IPS-NIHi11 (cell line): ENCODE results near the gene ALG1.
"Not testable (repeated sequence)": the region's sequence is repeated elsewhere in the genome, so short reads cannot be mapped to it uniquely, and the experiment has no call there.

Experiments used
- DNase-seq: peaks from one replicate; pipeline ENCODE4 v3.0.0; 2012; ENCODE audit warnings: mixed read lengths, low spot score

ALG1 gene

DNA sequence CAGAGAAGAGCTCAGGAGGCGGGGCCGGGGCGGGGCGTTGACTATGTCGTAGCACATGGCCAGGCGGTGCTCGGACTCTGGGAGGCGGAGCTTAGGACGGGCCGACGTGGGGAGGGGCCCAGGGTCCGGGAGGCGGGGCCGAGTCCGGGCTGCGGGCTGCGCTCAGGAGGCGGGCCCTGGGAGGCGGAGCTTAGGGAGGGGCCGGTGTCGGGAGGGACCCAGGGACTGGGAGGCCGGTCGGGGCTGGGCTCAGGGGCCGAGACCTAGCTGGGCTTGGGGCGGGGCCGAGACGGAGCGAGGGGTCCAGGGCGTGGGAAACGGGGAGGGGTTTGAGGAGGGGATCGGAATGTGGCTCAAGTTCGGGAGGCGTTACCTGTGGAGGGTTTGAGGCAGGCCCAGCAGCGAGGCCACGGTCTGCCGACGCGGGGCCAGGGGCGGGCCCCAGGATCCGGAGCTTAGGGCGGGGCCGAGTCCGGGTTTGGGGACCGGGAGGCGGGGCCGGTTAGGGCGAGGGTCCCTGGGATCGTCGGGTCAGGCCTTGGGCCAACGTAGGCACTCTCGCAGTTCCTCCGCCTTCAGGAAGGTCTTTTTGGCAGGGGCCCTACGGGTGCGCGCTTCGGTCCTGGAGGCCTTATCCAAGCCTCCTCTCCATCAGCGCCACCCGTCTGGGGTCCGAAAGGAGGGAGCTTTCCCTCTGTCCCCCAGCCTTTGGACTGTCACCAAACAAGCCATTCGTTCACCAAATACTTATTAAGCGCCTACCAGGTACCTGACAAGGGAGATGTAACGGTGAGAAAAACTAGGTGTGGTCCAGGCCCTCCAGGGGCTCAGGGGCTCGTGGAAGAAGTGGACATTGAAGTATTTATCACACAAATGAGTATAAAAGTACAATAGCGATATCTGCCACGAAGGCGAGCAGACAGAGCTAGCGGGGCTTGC lies 26.8 kb downstream of the ALG1 start:
- peak; percentile 74 for DNase-seq

- DNase-seq: not testable (repeated sequence)
Measured at GRCh38 chr16:5099174-5099573, 27.5 kb downstream of the ALG1 start.

GRCh38 chr16:5103296-5104032 lies 31.8 kb downstream of the ALG1 start:
- DNase-seq: not testable (repeated sequence)

DNA sequence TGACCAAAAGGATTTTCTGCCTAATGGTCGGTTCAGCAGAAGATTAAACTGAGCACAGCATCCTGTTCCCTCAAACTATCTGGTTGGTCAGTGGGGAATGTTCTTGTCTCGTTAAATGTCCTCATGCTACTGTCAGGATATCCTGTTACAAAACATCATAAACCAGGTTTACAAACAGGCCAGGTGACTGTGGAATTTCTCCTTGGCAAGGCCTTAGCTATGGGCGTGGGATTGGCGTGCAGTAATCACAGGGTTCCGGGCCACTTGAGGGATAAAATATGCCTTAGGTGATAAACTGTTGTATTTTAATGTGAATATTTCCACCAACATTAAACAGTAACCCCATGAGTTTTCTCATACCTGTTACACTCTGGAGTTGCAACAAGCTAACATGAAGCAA lies 33.4 kb downstream of the ALG1 start:
- not testable (repeated sequence) for DNase-seq

- no peak for DNase-seq
Measured at GRCh38 chr16:5108505-5109158, 37.0 kb downstream of the ALG1 start.

- DNase-seq: not testable (repeated sequence)
Measured at GRCh38 chr16:5110933-5111332, 39.3 kb downstream of the ALG1 start.

DNA sequence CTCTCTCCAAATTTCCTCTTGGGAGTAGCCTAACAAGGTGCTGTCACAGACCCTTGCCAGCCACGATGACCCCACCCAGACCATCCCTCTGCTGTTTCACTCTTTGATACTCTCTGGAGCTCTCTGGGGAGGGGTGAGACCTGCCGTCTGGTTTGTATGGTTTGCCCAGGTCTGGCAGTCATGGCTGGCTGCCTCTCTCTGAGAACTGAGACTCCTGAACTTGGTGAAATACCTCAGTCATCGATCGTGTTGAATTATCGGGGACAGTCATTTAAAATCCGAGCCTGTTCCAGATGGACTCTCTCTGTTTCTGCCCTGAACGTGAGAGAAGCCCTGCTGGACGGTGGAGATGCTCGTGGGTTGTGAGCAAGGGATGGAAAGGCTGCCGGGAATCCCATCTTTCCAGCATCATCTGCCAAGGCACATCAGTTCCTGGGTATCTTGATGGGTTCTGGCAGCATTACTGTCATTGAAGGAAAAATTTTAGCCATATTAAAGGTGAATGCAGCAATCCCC lies 45.2 kb downstream of the ALG1 start:
- not testable (repeated sequence) for DNase-seq

GRCh38 chr16:5117300-5118087 lies 45.9 kb downstream of the ALG1 start:
- DNase-seq: not testable (repeated sequence)

- DNase-seq: not testable (repeated sequence)
Measured at GRCh38 chr16:5131467-5132004, 59.9 kb downstream of the ALG1 start.

DNA sequence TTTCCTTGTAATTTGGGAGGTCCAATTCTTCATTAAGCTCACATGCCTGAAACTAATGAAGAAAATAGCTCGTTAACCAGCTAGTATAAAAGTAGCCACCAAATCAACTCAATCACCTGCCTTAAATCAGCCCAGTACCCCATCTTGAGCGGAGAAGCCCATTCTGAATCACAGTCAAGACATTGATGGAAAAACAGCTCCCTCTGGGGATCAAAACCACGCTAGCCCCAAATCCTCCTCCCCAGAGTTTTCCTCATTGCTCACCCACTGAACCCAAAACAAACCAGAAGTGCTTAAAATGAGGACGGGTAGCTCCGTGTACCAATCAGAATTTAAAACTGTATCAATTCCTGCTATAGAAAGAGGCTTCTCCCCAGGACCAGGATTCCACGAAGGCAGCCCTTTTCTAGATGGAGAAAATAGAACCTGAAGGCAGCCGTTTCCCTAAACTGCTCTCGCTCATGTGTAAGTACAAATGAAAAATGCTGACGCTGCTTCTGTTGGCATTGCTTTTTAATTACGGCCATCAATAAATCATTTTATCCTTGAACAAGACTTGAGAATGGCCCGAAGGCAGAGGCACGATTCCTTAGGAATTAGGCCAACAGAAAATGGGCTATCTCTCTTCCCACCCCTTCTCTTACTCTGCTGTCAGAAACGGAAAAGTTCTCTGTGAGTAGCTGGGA lies 61.4 kb downstream of the ALG1 start:
- DNase-seq: not testable (repeated sequence)

DNA sequence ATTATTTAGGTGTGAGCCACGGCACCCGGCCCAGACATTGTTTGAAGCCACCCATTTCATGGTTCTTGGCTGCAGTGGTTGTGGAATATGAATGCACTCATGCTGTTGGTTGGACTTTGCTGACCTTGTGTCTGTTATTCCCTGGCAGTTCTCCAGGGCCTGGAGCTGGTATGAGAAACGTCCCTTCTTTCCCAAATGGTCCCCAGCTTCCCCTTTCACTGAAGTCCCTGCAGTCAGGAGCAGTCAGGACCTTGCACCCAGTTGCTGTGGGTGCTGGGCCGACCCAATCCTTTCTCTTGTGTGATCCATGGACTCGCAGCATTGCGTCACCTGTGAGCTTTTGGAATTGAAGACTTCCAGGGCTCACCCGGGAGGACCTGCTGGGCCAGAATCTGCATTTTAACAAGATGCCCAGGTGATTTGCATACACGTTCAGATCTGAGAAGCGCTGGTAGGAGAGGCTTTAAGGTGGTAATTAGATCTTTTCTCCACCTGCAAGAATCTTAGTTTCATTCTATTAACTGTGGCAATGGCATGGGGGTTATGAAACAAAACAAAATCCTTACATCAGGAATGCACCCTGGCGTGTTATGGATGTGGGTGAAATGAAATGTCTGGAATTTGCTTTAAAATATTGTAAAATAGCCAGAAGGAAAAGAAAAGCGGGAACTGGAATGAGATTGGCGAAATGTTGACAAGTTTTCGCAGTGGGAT lies 63.3 kb downstream of the ALG1 start:
- DNase-seq: peak; percentile 31
